ENCODE measurements around the gene TTC4. TPM values are rescaled to one million over a fixed set of nuclear protein-coding genes. Genes with fewer than 3 reads are reported as not detected.
A peak's percentile ranks its signal among the peaks of the same experiment; 100 is the strongest.

Gene TTC4
- total RNA-seq, 1 donor from 2014 or later, result 26.0 TPM

- DNase-seq (ENCODE audit: low read depth), result no peak
Measured at GRCh38 chr1:54782156-54782555, 66.5 kb downstream of the TTC4 start.

- no peak for DNase-seq (ENCODE audit: low read depth)
Measured at GRCh38 chr1:54782588-54782987, 66.9 kb downstream of the TTC4 start.

- DNase-seq (ENCODE audit: low read depth), result no peak
Measured at GRCh38 chr1:54784066-54784465, 68.4 kb downstream of the TTC4 start.

GRCh38 chr1:54786778-54787177 is 71.1 kb downstream of the TTC4 start:
- no peak for DNase-seq (ENCODE audit: low read depth)

GRCh38 chr1:54787604-54788003 is 71.9 kb downstream of the TTC4 start:
- no peak for DNase-seq (ENCODE audit: low read depth)

GRCh38 chr1:54788459-54788858 is 72.8 kb downstream of the TTC4 start:
- no peak for DNase-seq (ENCODE audit: low read depth)

- peak; percentile 65 for DNase-seq (ENCODE audit: low read depth)
Measured at GRCh38 chr1:54791880-54792522, 76.3 kb downstream of the TTC4 start.

Other genes with a start within 250 kb of the TTC4 start
- gene ACOT11, start 167.6 kb upstream of the TTC4 start, total RNA-seq, result 1.4 and 2.4 TPM in 2 replicates
- not detected in 2 replicates for gene FAM151A, start 92.3 kb upstream of the TTC4 start, total RNA-seq
- not detected in 2 replicates for gene MROH7, start 74.1 kb upstream of the TTC4 start, total RNA-seq
- gene PARS2, start 48.7 kb downstream of the TTC4 start, total RNA-seq, result 4.5 and 9.2 TPM in 2 replicates
- 6.9 and 10.3 TPM in 2 replicates for gene TTC22, start 85.5 kb downstream of the TTC4 start, total RNA-seq
- 383 and 608 TPM in 2 replicates for gene DHCR24, start 171.3 kb downstream of the TTC4 start, total RNA-seq

Data from renal cortical epithelial cell (primary cell).